NCI-H748 treated with DMSO at 0.1 percent for 48 hours (cell line): ENCODE measurements around the gene SUSD3.

Experiments used
- DNase-seq: peaks from one replicate; lab custom pipeline; 2025; lab: John Stamatoyannopoulos, UW

SUSD3 gene

GRCh38 chr9:93052791-93053540 lies 5.5 kb upstream of the SUSD3 start:
- no peak for DNase-seq

GRCh38 chr9:93053781-93054331 lies 4.6 kb upstream of the SUSD3 start:
- no peak for DNase-seq

- DNase-seq: no peak
These were observed 3.5 kb upstream of the SUSD3 start for GRCh38 chr9:93054758-93055704.

GRCh38 chr9:93057042-93057702 lies 1.3 kb upstream of the SUSD3 start:
- no peak for DNase-seq

GRCh38 chr9:93057703-93058354 lies 672 bp upstream of the SUSD3 start:
- DNase-seq: no peak

GRCh38 chr9:93059011-93059714 lies 662 bp downstream of the SUSD3 start:
- no peak for DNase-seq

GRCh38 chr9:93059715-93060578 lies 1.4 kb downstream of the SUSD3 start:
- DNase-seq: no peak

- DNase-seq: no peak
These were observed 2.3 kb downstream of the SUSD3 start for GRCh38 chr9:93060746-93061259.

GRCh38 chr9:93061260-93061751 lies 2.8 kb downstream of the SUSD3 start:
- no peak for DNase-seq

GRCh38 chr9:93061791-93062763 lies 3.6 kb downstream of the SUSD3 start:
- DNase-seq: no peak

- DNase-seq: no peak
These were observed 6.1 kb downstream of the SUSD3 start for GRCh38 chr9:93064392-93065134.

- DNase-seq: no peak
These were observed 6.7 kb downstream of the SUSD3 start for GRCh38 chr9:93065135-93065720.

GRCh38 chr9:93066978-93067603 lies 8.6 kb downstream of the SUSD3 start:
- no peak for DNase-seq

- DNase-seq: no peak
These were observed 10.5 kb downstream of the SUSD3 start for GRCh38 chr9:93068956-93069355.

- no peak for DNase-seq
These were observed 13.0 kb downstream of the SUSD3 start for GRCh38 chr9:93071464-93071863.

- DNase-seq: no peak
These were observed 13.9 kb downstream of the SUSD3 start for GRCh38 chr9:93072383-93072795.
